Fibroblast of skin of right quadriceps (primary cell): Measurements from ENCODE around the gene ANKRD52.

ENCODE experiments used
- DNase-seq: peaks from one replicate; pipeline ENCODE4 v3.0.0-alpha.2; 2013

Gene ANKRD52

DNA sequence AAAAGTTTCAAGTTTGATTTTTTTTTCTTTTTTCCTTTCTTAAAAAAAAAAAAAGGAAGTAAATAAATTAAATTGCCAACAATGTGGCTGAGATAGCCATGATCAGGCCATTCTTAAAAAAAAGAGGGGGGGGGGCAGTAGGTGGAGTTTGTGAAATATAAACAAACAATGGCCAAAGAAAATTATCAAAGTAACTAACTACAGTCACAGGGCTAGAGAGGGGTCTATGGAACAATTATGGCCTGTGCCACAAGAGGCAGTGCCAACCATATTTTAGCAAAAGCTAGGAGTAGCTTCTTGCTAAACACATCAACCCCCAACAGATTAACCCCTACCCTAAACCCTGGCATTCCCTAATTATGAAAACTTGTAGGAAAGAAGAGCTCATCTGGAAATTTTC is 52.7 kb downstream of the ANKRD52 start:
- no peak for DNase-seq

DNA sequence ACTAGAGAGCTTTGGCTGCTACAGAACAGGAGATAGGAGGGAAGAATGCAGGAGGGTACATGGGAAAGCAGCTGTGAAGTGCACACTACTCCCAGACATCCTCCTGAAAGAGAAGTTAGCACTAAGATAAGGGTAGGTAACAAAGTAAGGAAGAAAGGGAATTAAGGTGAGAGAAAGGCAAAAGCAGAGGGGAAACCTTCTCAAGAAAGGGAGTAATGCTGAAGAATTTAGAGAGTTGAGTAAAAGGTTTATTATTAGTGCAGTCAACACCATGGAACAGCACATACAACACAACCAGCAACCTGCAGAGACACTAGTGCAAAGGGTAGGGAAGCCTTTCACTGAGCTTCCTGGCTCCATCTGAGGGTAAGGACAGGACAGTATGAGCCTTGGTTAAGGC is 53.9 kb downstream of the ANKRD52 start:
- DNase-seq: no peak

DNA sequence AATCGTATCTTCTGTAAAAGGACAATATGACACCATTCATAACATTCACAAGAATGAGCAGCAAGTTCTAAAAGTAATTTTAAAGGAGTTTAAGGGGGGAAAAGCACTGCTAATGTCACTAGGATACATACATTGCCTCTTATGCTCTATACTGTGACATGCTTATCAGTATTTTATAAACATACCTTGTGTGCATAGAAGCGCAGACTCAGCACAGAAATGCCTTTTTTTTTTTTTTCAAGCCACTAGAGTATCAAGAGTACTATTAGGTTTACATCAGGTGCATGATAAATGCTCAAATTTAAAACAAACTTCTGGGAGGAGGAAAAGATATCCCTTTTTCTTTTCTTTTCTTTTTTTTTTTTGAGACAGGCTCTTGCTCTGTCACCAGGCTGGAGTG is 55.3 kb downstream of the ANKRD52 start:
- no peak for DNase-seq

DNA sequence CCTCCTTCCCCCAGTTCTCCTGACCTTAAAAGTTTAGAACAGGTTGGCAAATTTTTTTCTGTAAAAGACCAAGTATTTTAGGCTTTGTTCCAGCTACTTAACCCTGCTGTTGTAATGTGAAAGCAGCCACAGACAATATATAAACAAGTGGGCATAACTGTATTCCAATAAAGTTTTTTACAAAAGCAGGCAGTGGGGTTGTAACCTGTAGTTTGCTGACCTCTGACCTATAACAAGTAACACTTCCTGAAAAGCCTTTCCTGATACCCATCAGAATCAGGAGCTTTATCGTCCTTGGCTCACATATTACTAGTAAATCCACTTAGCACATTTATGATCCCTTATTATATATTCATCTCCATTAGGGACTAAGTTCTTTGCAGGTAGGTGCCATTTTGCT is 55.8 kb downstream of the ANKRD52 start:
- no peak for DNase-seq

DNA sequence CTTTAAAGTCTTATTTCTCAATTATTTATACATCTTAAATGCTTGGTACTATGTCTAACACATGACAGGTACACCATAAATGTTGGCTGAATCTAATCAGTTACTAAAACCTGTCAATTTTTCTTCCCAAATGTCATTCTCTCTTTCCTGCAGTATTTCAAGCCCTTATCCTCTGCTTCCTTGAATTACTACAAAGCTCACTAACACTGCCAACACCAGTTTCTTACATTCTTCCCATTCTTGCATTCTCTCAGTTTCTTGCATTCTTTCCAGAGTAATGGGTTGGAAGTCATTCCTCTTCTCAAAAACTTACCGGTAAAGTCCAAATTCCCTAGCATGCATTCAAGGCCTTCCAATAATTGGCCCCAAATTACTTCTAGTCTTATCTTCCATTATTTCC is 59.3 kb downstream of the ANKRD52 start:
- peak; percentile 11 for DNase-seq

DNA sequence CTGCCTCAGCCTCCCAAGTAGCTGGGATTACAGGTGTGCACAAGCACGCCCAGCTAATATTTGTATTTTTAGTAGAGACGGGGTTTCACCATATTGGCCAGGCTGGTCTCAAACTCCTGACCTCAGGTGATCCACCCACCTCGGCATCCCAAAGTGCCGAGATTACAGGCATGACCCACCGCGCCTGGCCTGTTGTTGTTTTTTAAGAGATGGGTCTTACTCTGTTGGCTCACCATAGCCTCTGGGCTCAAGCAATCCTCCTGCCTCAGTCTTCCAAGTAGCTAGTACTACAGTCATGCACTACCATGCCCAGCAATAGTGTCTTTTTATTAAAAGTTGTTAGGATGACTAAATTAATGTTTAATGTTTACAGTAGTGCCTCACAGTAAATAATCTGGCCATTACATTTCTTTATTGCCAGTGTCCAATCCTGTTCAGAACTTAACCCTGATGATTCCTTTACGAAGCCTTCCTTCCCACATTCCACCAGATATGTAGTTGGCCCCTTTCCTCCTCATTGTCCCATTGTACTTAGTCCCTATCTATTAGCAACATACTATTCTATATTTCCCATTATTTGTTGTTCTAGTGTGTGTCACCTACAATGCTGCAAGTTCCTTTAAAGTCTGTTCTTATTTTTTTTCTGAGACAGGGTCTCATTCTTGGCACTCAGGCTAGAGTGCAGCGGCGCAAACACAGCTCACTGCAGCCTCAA is 60.1 kb downstream of the ANKRD52 start:
- no peak for DNase-seq

DNA sequence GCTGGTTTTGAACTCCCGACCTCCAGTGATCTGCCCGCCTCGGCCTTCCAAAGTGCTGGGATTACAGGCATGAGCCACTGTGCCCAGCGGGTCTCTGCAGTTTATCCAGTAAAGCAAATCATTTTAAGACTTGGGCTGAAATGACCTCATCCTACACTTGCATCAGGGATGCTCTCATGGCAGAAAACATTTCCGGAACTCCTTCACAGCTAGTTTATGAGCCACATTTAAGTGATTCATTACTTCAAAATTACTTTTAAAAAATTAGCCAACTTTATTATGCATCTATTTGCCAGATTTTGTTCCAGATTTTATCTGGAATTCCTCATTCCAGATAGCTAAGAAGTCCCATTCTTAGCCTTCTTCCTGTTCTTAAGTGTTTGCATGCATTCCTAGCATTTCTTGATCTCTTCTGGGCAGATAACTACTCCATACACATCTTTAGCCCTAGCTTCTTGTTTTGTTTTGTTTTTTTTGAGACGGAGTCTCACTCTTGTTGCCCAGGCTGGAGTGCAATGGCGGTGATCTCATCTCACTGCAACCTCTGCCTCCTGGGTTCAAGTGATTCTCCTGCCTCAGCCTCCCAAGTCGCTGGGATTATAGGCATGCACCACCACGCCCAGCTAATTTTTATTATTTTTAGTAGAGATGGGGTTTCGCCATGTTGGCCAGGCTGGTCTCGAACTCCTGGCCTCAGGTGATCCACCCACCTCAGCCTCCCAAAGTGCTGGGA is 61.2 kb downstream of the ANKRD52 start:
- DNase-seq: peak; percentile 94

DNA sequence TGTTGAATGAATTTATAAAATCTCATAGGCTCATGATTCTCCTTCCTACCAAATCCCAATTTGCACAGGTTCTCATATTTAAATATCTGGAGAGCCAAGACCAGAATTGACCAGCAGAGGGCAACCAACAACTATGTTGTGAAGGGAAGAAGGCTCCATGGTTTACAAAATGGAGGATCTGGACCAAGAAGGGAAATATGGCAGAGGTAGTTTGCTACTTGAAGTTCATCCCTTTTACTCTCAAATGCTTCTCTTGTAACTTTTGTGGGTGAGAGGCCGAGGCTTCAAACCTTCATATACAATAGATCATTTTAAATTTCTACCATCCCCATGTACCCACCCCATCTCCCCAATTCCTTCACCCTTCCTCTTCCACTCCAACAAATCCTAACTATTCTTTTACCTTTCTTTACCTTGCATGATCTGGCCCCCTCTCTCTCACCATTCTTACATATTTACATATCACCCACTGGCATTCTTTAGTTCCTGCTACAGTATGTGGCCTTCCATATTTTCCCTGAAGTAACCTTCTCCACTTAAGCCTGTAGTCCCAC is 65.1 kb downstream of the ANKRD52 start:
- peak; percentile 82 for DNase-seq

DNA sequence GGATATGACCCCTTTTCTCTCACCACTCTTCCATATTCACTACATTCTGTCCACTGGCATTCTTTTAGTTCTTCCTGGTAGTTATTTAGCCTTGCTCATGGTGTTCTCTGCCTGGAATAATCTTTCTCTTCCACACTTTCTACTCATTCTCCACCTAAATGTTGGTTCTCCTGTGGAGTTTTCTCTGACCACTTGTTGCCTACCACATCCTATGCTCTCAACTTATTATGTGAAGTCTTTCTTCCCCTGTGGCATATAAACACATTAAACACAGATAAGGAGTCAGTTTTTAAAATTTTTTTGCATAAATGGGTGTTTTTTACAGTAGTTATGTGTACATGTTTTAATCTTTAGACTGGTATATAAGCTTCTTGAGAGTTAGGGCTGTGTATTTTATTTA is 65.6 kb downstream of the ANKRD52 start:
- DNase-seq: no peak

DNA sequence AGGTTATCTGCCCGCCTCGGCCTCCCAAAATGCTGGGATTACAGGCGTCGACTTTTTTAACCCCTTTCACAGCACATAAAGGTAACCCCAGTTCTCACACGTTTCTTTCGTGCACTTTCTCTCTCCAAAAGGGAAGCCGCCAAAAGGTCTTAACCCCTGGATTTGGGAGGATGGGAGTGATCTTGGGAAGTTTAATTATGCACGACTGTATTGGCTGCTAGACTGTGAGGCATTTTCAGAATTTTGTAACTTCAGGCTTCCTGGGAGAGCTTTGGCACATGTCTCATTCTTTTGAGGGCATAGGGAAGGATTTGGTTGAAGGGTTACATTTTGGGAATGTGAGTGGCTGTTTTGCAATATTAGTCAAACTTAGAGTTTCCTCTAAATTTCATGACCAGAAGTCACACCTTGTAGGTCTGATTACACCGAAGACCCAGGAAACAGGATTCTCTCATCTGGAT is 67.5 kb downstream of the ANKRD52 start:
- DNase-seq: no peak

DNA sequence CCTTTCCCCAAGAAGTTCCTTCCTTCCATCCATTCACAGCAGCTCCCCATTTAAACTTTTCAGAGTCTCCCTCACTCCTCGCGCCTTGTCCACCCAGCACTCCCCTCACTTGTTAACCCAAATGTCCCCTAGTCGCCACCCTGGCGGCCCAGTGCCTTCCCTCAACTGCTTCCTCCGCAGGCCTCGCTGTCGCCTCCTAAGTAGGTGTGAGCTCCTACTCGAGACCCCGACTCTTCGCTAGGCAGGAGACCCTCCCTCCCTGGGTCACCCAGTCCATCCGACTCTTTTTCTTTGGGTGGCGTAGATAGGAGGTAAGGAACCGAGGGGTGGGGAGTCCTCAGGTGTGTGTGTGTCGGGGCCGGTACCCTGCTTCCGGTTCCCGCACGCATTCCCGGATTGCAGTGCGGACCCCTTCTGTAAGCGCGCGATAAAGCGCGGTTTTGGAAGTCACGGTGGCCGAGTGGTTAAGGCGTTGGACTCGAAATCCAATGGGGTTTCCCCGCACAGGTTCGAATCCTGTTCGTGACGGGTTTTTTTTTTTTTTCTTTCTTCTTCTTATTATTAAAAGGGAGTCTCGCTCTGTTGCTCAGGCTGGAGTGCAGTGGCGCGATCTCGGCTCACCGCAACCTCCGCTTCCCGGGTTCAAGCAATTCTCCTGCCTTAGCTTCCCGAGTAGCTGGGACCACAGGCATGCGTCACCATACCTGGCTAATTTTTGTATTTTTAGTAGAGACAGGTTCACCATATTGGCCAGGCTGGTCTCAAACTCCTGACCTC is 68.1 kb downstream of the ANKRD52 start:
- DNase-seq: peak; percentile 89

DNA sequence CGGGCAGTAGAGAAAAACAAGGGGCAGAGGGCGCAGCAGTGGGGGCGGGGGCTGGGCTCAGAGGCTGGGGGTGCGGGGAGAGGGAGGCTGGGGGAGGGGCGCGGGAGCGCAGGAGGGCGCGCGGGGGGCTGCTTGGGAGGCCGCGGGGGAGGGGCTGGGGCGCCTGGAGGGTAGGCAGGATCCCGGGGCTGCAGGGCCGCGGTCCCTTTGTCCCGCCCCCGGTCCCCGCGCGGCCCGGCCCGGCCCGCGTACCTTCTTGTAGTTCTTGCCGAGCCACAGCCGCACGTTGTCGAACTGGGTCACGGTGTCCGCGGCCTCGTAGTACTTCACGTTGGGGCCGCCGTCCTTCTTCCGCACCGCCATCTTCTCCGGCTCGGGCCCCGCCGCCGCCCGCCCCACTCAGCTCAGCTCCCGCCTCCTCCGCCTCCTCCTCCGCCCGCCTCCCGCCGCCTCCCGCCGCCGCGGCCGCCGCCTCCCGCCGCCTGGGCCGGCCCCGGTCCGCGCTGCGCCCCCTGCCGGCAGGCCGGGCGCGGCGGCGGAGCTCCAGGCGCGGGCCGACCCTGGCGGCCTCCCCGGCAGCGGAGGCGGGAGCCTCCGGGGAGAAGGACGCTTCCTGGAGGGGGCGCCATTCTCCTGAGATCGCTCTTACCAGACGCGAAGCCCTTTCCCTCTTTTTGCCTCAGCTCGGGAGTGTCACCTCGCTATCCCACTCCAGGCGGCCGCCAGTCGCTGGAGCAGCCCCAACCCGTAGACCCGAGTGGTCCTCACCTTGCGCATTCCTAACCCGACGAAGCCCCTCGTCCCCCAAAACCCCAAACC is 68.9 kb downstream of the ANKRD52 start, which contains the start of gene SMARCC2:
Gene SMARCC2, minus strand, starts transcription at position 385 of the 819 bp plus-strand sequence. Its CDS starts 22 bp downstream, at position 363.
- peak; percentile 86 for DNase-seq

DNA sequence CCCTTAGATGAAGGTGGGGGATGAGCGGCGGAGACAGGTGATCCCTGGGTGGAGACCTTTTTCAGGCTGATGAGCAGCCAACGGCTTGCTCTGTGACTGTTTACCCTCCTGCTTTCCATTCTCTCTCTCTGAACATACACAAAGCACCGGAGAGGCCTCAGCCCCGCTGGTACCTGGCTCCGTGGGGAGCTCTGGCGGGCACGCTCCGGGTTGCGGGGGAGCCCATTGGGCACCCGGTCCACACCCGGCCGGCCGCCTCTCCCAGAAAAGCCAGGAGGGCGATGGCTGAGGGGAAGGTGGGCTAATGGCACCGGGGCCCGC is 69.4 kb downstream of the ANKRD52 start:
- DNase-seq: no peak

DNA sequence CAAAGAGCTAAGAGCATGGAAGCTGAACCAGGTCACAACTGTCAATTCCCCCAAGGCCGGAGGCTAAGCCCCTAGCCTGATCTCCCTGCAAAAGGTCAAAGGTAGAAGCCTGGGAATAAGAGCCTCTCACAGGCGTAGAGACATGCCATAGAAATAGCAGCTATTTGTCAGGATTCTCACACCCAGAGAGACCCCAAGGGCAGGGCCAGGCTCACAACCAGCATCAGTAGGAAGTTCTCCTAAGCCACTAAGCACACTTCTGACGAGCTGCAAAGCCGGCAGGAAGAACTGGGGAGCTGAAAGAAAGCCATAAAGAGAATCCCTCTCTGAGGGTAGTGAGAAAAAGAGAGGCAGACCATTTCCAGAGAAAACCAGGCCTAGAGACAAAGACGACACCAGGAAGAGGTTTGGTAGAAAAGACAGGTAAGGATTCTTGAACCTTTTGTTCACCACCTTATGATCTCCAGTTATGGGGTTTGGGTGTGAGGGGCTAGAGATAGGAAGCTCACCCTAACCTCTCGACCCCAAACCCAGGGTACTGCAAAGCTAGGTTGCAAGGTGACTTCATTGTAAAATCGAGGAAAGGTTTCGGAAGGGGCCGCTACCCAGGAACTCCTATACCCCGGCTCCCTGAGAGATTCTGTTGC is 69.9 kb downstream of the ANKRD52 start:
- DNase-seq: no peak
